H1 (cell line): Measurements from ENCODE around the gene LGALS3. TPM values are rescaled to one million over a fixed set of nuclear protein-coding genes. Genes with fewer than 3 reads are reported as not detected.

ENCODE experiments used
- CTCF ChIA-PET: fragments of 300-600 bp; sonication (Branson Sonifier 250); formaldehyde crosslinking; loops from one replicate; lab custom pipeline; 2021; ENCODE audit not compliant: partially characterized antibody; lab: Charles Lee
- POLR2A ChIA-PET: fragments of 300-600 bp; sonication (Branson Sonifier 250); formaldehyde crosslinking; loops from one replicate; lab custom pipeline; 2021; ENCODE audit warnings: inconsistent platforms; ENCODE audit not compliant: partially characterized antibody; lab: Charles Lee
- DNase-seq, 2 experiments: peaks; one replicate each; pipeline versions ENCODE4 v3.0.0 to v3.0.0-alpha.2; 2010 to 2022; ENCODE audit warnings: low spot score in 2 of 2, low read depth in 1 of 2, mixed read lengths in 1 of 2
- FAIRE-seq: peaks from 2 replicates; lab custom pipeline; 2011; peaks lifted over from hg19 to GRCh38; lab: Jason Lieb, UNC
- H2AFZ ChIP-seq: 2 replicates; pipeline ENCODE4 v1.8.1; 2012; ENCODE audit warnings: low read length, inconsistent platforms
- H2AK5ac ChIP-seq: 2 replicates; pipeline ENCODE4 v1.6.1; 2013; ENCODE audit warnings: low read depth, low read length
- H2BK120ac ChIP-seq: replicated peaks from 2 replicates; pipeline ENCODE3; 2013; ENCODE audit warnings: low read depth, low read length, inconsistent platforms
- H2BK12ac ChIP-seq: 2 replicates; pipeline ENCODE4 v1.6.1; 2013; ENCODE audit warnings: low read depth, low read length
- H2BK15ac ChIP-seq: 2 replicates; pipeline ENCODE4 v1.6.1; 2013; ENCODE audit warnings: low read length
- H2BK20ac ChIP-seq: 2 replicates; pipeline ENCODE4 v1.6.1; 2013; ENCODE audit warnings: low read length
- H2BK5ac ChIP-seq: 2 replicates; pipeline ENCODE4 v1.6.1; 2013; ENCODE audit warnings: low read depth, low read length
- H3K14ac ChIP-seq: 2 replicates; pipeline ENCODE4 v1.6.1; 2013; ENCODE audit warnings: inconsistent platforms; ENCODE audit not compliant: insufficient read length
- H3K18ac ChIP-seq: 2 replicates; pipeline ENCODE4 v1.6.1; 2013; ENCODE audit warnings: low read length; ENCODE audit errors: extremely low read depth
- H3K23ac ChIP-seq: 2 replicates; pipeline ENCODE4 v1.6.1; 2013; ENCODE audit warnings: inconsistent platforms; ENCODE audit not compliant: insufficient read length
- H3K23me2 ChIP-seq: 2 replicates; pipeline ENCODE4 v1.6.1; 2013; ENCODE audit warnings: low read depth, low read length
- H3K27ac ChIP-seq: 2 replicates; pipeline ENCODE4 v1.6.1; 2011; ENCODE audit warnings: low read depth, low read length, inconsistent platforms
- H3K27me3 ChIP-seq, 4 experiments: replicated peaks in 1 of 4; 1 replicate in 1 of 4; 2 replicates in 3 of 4; pipeline versions ENCODE4 v1.6.1 to v1.8.1; 2011 to 2013; ENCODE audit warnings: low read length in 3 of 4, mild to moderate bottlenecking in 3 of 4, inconsistent platforms in 2 of 4, mixed read lengths in 2 of 4, moderate library complexity in 1 of 4; ENCODE audit not compliant: control insufficient read depth in 3 of 4, insufficient read depth in 3 of 4; ENCODE audit errors: extremely low read depth in 1 of 4
- H3K36me3 ChIP-seq, 4 experiments: 2 replicates each; pipeline versions ENCODE4 v1.6.1 to v1.8.1; 2011 to 2013; ENCODE audit warnings: mild to moderate bottlenecking in 4 of 4, low read length in 3 of 4, moderate library complexity in 2 of 4, control low read depth in 1 of 4, inconsistent platforms in 1 of 4; ENCODE audit not compliant: insufficient read depth in 4 of 4, control insufficient read depth in 2 of 4
- H3K4ac ChIP-seq: replicated peaks from 2 replicates; pipeline ENCODE3; 2013; ENCODE audit warnings: low read length, low read depth, mixed read lengths, inconsistent platforms; ENCODE audit not compliant: insufficient read length
- H3K4me1 ChIP-seq, 4 experiments: replicated peaks in 1 of 4; 1 replicate in 1 of 4; 2 replicates in 3 of 4; pipeline versions ENCODE4 v1.6.1 to v1.8.1; 2011 to 2013; ENCODE audit warnings: low read length in 3 of 4, inconsistent platforms in 2 of 4, mixed read lengths in 1 of 4; ENCODE audit not compliant: insufficient read depth in 4 of 4, control insufficient read depth in 3 of 4
- H3K4me2 ChIP-seq, 2 experiments: 2 replicates each; pipeline versions ENCODE4 v1.6.1 to v1.8.1; 2011 to 2013; ENCODE audit warnings: low read depth in 2 of 2, low read length in 2 of 2, control low read depth in 1 of 2, inconsistent platforms in 1 of 2, mild to moderate bottlenecking in 1 of 2; ENCODE audit not compliant: insufficient read depth in 1 of 2
- H3K4me3 ChIP-seq, 4 experiments: fragments of 200-600, 300-600 bp in 1 of 4; sonication (generic), shearing (Covaris generic), sonication (Bioruptor Twin) in 1 of 4; 2 replicates each; pipeline versions ENCODE4 v1.5.1 to v1.8.1; 2011 to 2016; ENCODE audit warnings: low read length in 4 of 4, low read depth in 3 of 4, control low read depth in 2 of 4, inconsistent platforms in 2 of 4, mild to moderate bottlenecking in 2 of 4, mixed read lengths in 1 of 4, moderate library complexity in 1 of 4; ENCODE audit not compliant: insufficient read depth in 2 of 4; ENCODE audit errors: extremely low read depth in 1 of 4
- H3K56ac ChIP-seq: replicated peaks from 2 replicates; pipeline ENCODE3; 2013; ENCODE audit warnings: low read depth, mild to moderate bottlenecking, mixed read lengths, low read length, inconsistent platforms; ENCODE audit not compliant: insufficient read length
- H3K79me1 ChIP-seq: 2 replicates; pipeline ENCODE4 v1.6.1; 2013; ENCODE audit warnings: low read depth, low read length, control low read depth
- H3K79me2 ChIP-seq, 2 experiments: 2 replicates each; pipeline versions ENCODE4 v1.6.1 to v1.8.1; 2012 to 2013; ENCODE audit warnings: low read length in 2 of 2, mild to moderate bottlenecking in 2 of 2, inconsistent platforms in 1 of 2; ENCODE audit not compliant: insufficient read depth in 2 of 2, control insufficient read depth in 1 of 2
- H3K9ac ChIP-seq, 4 experiments: replicated peaks in 1 of 4; 1 replicate in 1 of 4; 2 replicates in 3 of 4; pipeline versions ENCODE4 v1.6.1 to v1.8.1; 2011 to 2013; ENCODE audit warnings: low read depth in 3 of 4, low read length in 3 of 4, control low read depth in 2 of 4, mild to moderate bottlenecking in 2 of 4, moderate library complexity in 2 of 4, inconsistent platforms in 1 of 4; ENCODE audit errors: extremely low read depth in 1 of 4
- H3K9me3 ChIP-seq, 2 experiments: 2 replicates each; pipeline versions ENCODE4 v1.6.1 to v1.8.1; 2012 to 2013; ENCODE audit warnings: mild to moderate bottlenecking in 2 of 2, moderate library complexity in 2 of 2, control low read depth in 1 of 2, inconsistent platforms in 1 of 2, low read depth in 1 of 2, low read length in 1 of 2, mixed read lengths in 1 of 2; ENCODE audit not compliant: insufficient read depth in 2 of 2
- H4K20me1 ChIP-seq, 2 experiments: replicated peaks in 1 of 2; 2 replicates each; pipeline versions ENCODE3 to v1.8.1; 2011 to 2013; ENCODE audit warnings: inconsistent platforms in 2 of 2, low read length in 2 of 2, mild to moderate bottlenecking in 1 of 2; ENCODE audit not compliant: insufficient read depth in 2 of 2, control insufficient read depth in 1 of 2
- H4K5ac ChIP-seq: 2 replicates; pipeline ENCODE4 v1.6.1; 2013; ENCODE audit warnings: low read length, low read depth, mixed read lengths, inconsistent platforms; ENCODE audit not compliant: insufficient read length
- H4K8ac ChIP-seq: 2 replicates; pipeline ENCODE4 v1.8.0; 2013; ENCODE audit warnings: mild to moderate bottlenecking, moderate library complexity, low read length, inconsistent platforms; ENCODE audit not compliant: insufficient read depth; ENCODE audit errors: extremely low read depth
- H4K91ac ChIP-seq: replicated peaks from 2 replicates; pipeline ENCODE3; 2013; ENCODE audit warnings: low read length, mixed read lengths, inconsistent platforms; ENCODE audit not compliant: insufficient read length
- CHD2 ChIP-seq: IDR thresholded peaks from 2 replicates; pipeline ENCODE4 v1.6.1; 2012; ENCODE audit warnings: low read length, improper control_type of control experiment
- FOSL1 ChIP-seq: IDR thresholded peaks from 2 replicates; pipeline ENCODE4 v1.6.1; 2011; ENCODE audit warnings: mild to moderate bottlenecking, low read depth, low read length, moderate library complexity; ENCODE audit not compliant: insufficient read depth
- KDM1A ChIP-seq: fragments of 200-600, 300-600 bp; sonication (generic); IDR thresholded peaks from 2 replicates; pipeline ENCODE4 v1.7.1; 2016; ENCODE audit warnings: mild to moderate bottlenecking, low read length, borderline replicate concordance
- KDM4A ChIP-seq: IDR thresholded peaks from one replicate; pipeline ENCODE4 v1.7.1; 2012; ENCODE audit warnings: low read depth, mild to moderate bottlenecking, moderate library complexity, low read length, inconsistent platforms; ENCODE audit not compliant: severe bottlenecking
- PHF8 ChIP-seq: fragments of 200-600 bp; sonication (generic); conservative IDR thresholded peaks from 2 replicates; pipeline ENCODE4 v1.7.1; 2012; ENCODE audit warnings: low read depth, mild to moderate bottlenecking, inconsistent platforms, low read length, moderate library complexity
- RAD21 ChIP-seq, 2 experiments: IDR thresholded peaks in 1 of 2; conservative IDR thresholded peaks in 1 of 2; 2 replicates each; pipeline ENCODE4 v1.6.1; 2011; ENCODE audit warnings: low read depth in 2 of 2, low read length in 2 of 2, improper control_type of control experiment in 1 of 2, inconsistent platforms in 1 of 2, mild to moderate bottlenecking in 1 of 2, moderate library complexity in 1 of 2
- RFX5 ChIP-seq: IDR thresholded peaks from 2 replicates; pipeline ENCODE4 v1.6.1; 2011; ENCODE audit warnings: low read depth, low read length, improper control_type of control experiment, borderline replicate concordance
- SAP30 ChIP-seq: fragments of 300-600 bp; sonication (generic); IDR thresholded peaks from 2 replicates; pipeline ENCODE4 v1.7.1; 2012; ENCODE audit warnings: low read length, moderate library complexity, mild to moderate bottlenecking, inconsistent platforms; ENCODE audit not compliant: insufficient read depth, insufficient replicate concordance
- SP1 ChIP-seq: IDR thresholded peaks from 2 replicates; pipeline ENCODE4 v1.6.1; 2011; ENCODE audit warnings: low read depth, low read length
- SRF ChIP-seq: IDR thresholded peaks from 2 replicates; pipeline ENCODE4 v1.6.1; 2011; ENCODE audit warnings: mild to moderate bottlenecking, low read depth, low read length, moderate library complexity
- TAF7 ChIP-seq: optimal IDR thresholded peaks from 2 replicates; pipeline ENCODE3; 2011; ENCODE audit warnings: low read depth, mild to moderate bottlenecking, inconsistent platforms, low read length, moderate library complexity, borderline replicate concordance
- YY1 ChIP-seq: IDR thresholded peaks from 2 replicates; pipeline ENCODE4 v1.6.1; 2011; ENCODE audit warnings: low read depth, mild to moderate bottlenecking, low read length
- WGBS, 2 experiments: shearing (Covaris generic) in 1 of 2; methylation state at CpG; one replicate each; pipeline versions ENCODE4 v1.1.6 to v1.1.7; 2013 to 2015; ENCODE audit warnings: low lambda C conversion rate in 2 of 2, mixed read lengths in 2 of 2, inconsistent platforms in 1 of 2, low coverage in 1 of 2, missing lambda C conversion rate in 1 of 2; ENCODE audit not compliant: insufficient replicate concordance in 2 of 2, insufficient coverage in 1 of 2, insufficient read length in 1 of 2; ENCODE audit errors: extremely low coverage in 1 of 2, missing lambda C conversion rate in 1 of 2; 5-methylcytosine and 5-hydroxymethylcytosine counted together
- polyA plus RNA-seq, 7 experiments: library from polyadenylated mRNA; depleted of rRNA in 3 of 7; stranded (reverse) in 5 of 7; unstranded in 2 of 7; fragments of >200 nt in 5 of 7; fragments of 200-250 nt in 2 of 7; gene quantifications; 1 replicate in 5 of 7; 2 replicates in 1 of 7; 4 replicates in 1 of 7; pipeline versions ENCODE4 v1.2.1 to v1.2.3, GENCODE V29; 2011 to 2013; ENCODE audit warnings: missing spikeins in 2 of 7, mixed read lengths in 2 of 7
- total RNA-seq: library from RNA; stranded (reverse); fragmentation: NEBNext Ultra II Directional; extraction: Animal tissue kit (Norgen Biotek cat#: 25700); gene quantifications from 2 replicates; pipeline ENCODE4 v1.2.1, GENCODE V29; 2021
- TF ChIP-seq, protein P1 (sequence below): IDR thresholded peaks from 2 replicates; pipeline ENCODE4 v1.6.1; 2012; ENCODE audit warnings: inconsistent platforms

LGALS3 gene
- total and polyA plus RNA-seq, 2 of the 8 experiments (the other 6 are each of a cell fraction or from before 2014, with no cell fraction given): 9.7 to 14.5 TPM

GRCh38 chr14:55142466-55142865, 13.4 kb downstream of the LGALS3 start:
- H3K4me3 ChIP-seq: no peak overlapping the region
- H2AK5ac ChIP-seq: no peak overlapping the region
- H3K23me2 ChIP-seq: no peaks in the 10 kb centered on the region; the same call in 1 of the 2 replicates
- H2BK120ac ChIP-seq: no peak overlapping the region
- no peak overlapping the region for H4K5ac ChIP-seq
- no peak overlapping the region for H3K14ac ChIP-seq
- DNase-seq (no peak), FAIRE-seq (no peak)
- no peak overlapping the region for H3K56ac ChIP-seq
- H3K36me3 ChIP-seq: peaks cover 0 to 35% (median 22%) of the 10 kb centered on the region in 4 experiments; a peak in 7 of 8 replicates
- H3K18ac ChIP-seq: no peak overlapping the region
- no peak overlapping the region for H4K8ac ChIP-seq
- H3K4me2 ChIP-seq: no peak overlapping the region
- no peak overlapping the region for H3K9ac ChIP-seq
- no peak overlapping the region for H2BK12ac ChIP-seq
- H3K79me2 ChIP-seq: no peaks in the 10 kb centered on the region
- no peak overlapping the region for H2BK5ac ChIP-seq
- H3K27me3 ChIP-seq: no peaks in the 10 kb centered on the region
- POLR2A ChIA-PET: interaction anchor here (1.2 kb wide), 1 partner anchor 10 kb away, joined by 3 read pairs; no protein-coding TSS in a partner anchor
- no peaks in the 10 kb centered on the region for H3K79me1 ChIP-seq
- no peak overlapping the region for H2AFZ ChIP-seq
- no peak overlapping the region for H2BK15ac ChIP-seq
- no peak overlapping the region for H2BK20ac ChIP-seq
- 96% methylated on average over 2 of the region's 2 CpGs; no CpG with 5 or more reads in 1 of the 2 experiments for WGBS, 2 experiments
- H3K9me3 ChIP-seq: no peaks in the 10 kb centered on the region
- no peaks in the 10 kb centered on the region for H3K4me1 ChIP-seq
- no peak overlapping the region for H3K27ac ChIP-seq
- H4K91ac ChIP-seq: no peak overlapping the region
- H3K23ac ChIP-seq: no peak overlapping the region
- CTCF ChIA-PET: interaction anchor here (0.6 to 1.3 kb wide), 3 partner anchors 18 to 72 kb away, joined by 3 to 4 read pairs (median 3); no protein-coding TSS in a partner anchor
- H4K20me1 ChIP-seq: no peaks in the 10 kb centered on the region
- H3K4ac ChIP-seq: no peak overlapping the region
- TF ChIP-seq YY1: no peak
- no peak for TF ChIP-seq KDM1A
- no peak for TF ChIP-seq SRF
- no peak for TF ChIP-seq SP1
- no peak for TF ChIP-seq SAP30
- TF ChIP-seq, protein P1, sequence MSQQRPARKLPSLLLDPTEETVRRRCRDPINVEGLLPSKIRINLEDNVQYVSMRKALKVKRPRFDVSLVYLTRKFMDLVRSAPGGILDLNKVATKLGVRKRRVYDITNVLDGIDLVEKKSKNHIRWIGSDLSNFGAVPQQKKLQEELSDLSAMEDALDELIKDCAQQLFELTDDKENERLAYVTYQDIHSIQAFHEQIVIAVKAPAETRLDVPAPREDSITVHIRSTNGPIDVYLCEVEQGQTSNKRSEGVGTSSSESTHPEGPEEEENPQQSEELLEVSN: no peak
- no peak for TF ChIP-seq CHD2
- TF ChIP-seq KDM4A: no peak
- no peak for TF ChIP-seq RAD21 (IDR thresholded peaks at IDR 0.05 in 1 of 2, conservative IDR thresholded peaks at IDR 0.05 in 1 of 2; ENCODE audit: low read depth in 2 of 2, low read length in 2 of 2)
- no peak for TF ChIP-seq TAF7
- no peak for TF ChIP-seq PHF8
- TF ChIP-seq FOSL1: no peak
- TF ChIP-seq RFX5: no peak
